Measurements from ENCODE around the gene LHX3. TPM values are rescaled to one million over a fixed set of nuclear protein-coding genes. Genes with fewer than 3 reads are reported as not detected.

Gene LHX3
- total RNA-seq, 6 experiments from 2014 or later, result not detected

- Mint-ChIP-seq H3K36me3 (ENCODE audit: low read depth) (no peaks in the 10 kb centered on the region), H3K4me1 (ENCODE audit: low read depth) (no peaks in the 10 kb centered on the region), H3K27me3 (ENCODE audit: insufficient read depth) (peaks cover 47% of the 10 kb centered on the region), H3K27ac (no peak overlapping the region), H3K4me3 (no peak overlapping the region), H3K9me3 (no peaks in the 10 kb centered on the region)
- no peak for DNase-seq
- TF ChIP-seq CTCF (IDR thresholded peaks at IDR 0.05), result no peak
Observed at GRCh38 chr9:136171801-136172411, 33.0 kb downstream of the LHX3 start.

- TF ChIP-seq CTCF (IDR thresholded peaks at IDR 0.05), result no peak
- no peaks in the 10 kb centered on the region for H3K36me3 Mint-ChIP-seq (ENCODE audit: low read depth)
- H3K9me3 Mint-ChIP-seq, result no peaks in the 10 kb centered on the region
- DNase-seq, result no peak
- no peak overlapping the region for H3K4me3 Mint-ChIP-seq
- no peak overlapping the region for H3K27ac Mint-ChIP-seq
- H3K27me3 Mint-ChIP-seq (ENCODE audit: insufficient read depth), result peaks cover 50% of the 10 kb centered on the region
- H3K4me1 Mint-ChIP-seq (ENCODE audit: low read depth), result no peaks in the 10 kb centered on the region
Observed at GRCh38 chr9:136171009-136171800, 33.7 kb downstream of the LHX3 start.

DNA sequence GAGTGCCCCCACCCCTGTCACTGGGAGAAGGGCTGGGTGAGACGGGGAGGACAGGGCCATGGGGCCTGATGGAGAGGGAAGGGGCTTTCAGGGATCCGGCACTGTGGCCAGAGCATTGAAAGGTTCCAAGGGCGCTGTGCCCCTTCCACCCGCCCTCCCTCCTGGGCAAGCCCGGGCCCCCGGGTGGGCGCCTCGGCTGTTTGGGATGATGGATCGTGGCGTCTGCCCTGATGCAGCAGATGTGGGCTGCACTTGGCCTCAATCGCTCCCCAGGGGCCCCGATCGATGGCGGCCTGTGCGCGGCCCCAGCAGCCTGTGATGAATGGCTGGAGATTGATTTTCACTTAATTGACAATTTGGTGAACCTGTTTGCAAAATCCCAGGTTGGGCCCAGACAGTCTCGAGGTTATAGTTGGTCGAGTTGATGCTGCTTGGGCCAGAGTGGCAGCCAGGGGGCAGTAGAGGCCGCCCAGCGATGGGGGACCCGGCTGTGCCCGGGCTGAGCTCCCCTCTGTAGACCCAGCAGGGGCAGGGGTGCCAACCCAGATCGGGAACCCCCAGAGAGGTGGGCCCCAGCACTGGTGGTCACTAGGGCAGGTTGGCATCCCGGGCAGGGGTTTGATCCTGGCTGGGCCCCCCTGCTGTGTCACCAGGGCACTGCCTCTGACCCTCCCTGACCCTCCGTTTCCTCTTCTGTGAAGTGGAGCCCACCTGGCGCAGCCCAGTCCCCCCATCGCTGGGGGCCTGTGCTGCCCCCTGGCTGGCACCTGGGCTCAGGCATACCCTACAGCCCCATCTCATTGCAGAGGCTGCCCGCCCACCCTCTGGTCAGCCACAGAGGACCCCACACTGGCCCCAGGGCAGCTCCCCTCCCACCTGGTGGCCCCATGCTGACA, 34.7 kb downstream of the LHX3 start:
- peaks cover 7% of the 10 kb centered on the region; the same call in 1 of the 2 replicates for H3K9me3 Mint-ChIP-seq
- TF ChIP-seq CTCF (IDR thresholded peaks at IDR 0.05), result peak; percentile 92
- no peak for DNase-seq
- no peaks in the 10 kb centered on the region for H3K4me1 Mint-ChIP-seq (ENCODE audit: low read depth)
- H3K36me3 Mint-ChIP-seq (ENCODE audit: low read depth), result no peaks in the 10 kb centered on the region
- H3K27ac Mint-ChIP-seq, result no peak overlapping the region
- H3K27me3 Mint-ChIP-seq (ENCODE audit: insufficient read depth), result peaks cover 57% of the 10 kb centered on the region
- H3K4me3 Mint-ChIP-seq, result no peak overlapping the region

DNA sequence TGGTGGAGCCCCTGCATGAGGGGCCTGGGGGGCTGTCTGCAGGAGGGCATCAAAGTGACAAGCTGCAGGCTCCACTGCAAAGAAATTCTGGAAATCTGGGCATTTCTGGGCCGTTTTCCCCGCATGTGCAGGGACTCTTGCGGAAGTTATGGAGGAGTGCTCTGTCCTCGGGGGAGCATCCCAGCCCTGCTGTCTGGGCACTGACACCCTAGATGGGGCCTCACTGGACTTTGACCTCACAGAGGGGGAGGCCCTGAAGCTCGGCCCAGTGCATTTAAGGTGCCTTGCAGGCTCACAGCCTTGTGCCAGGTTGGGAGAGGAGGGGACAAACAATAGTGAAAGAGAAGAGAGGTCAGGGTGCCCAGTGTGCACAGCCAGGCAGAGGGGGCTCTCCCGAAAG, 35.4 kb downstream of the LHX3 start:
- H3K36me3 Mint-ChIP-seq (ENCODE audit: low read depth), result no peaks in the 10 kb centered on the region
- no peak for DNase-seq
- no peaks in the 10 kb centered on the region for H3K4me1 Mint-ChIP-seq (ENCODE audit: low read depth)
- TF ChIP-seq CTCF (IDR thresholded peaks at IDR 0.05), result no peak
- H3K27me3 Mint-ChIP-seq (ENCODE audit: insufficient read depth), result peaks cover 53% of the 10 kb centered on the region
- no peak overlapping the region for H3K27ac Mint-ChIP-seq
- H3K4me3 Mint-ChIP-seq, result no peak overlapping the region
- H3K9me3 Mint-ChIP-seq, result peaks cover 7% of the 10 kb centered on the region; the same call in 1 of the 2 replicates

DNA sequence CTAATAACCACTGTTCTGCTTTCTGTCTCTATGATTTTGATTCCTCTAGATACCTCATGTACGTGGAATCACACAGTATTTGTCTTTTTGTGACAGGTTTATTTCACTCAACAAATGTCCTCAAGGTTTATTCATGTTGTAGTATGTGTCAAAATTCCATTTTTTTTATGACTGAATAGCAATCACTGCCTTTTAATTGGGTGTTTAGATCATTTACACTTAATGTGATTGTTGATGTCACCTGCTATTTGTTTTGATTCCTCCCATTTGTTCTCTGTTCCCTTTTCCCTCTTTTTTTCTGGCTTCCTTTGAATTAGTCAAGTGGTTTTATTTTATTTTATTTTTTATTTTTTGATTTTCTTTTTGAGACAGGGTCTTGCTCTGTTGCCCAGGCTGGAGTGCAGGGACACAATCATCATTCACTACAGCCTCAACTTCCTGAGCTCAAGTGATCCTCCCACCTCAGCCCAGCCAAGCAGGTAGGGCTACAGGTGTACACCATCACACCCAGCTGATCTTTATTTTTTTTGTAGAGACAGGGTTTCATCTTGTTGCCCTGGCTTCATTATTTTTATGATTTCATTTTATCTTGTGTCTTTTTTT, 41.6 kb downstream of the LHX3 start:
- Mint-ChIP-seq H3K27ac (no peak overlapping the region), H3K36me3 (ENCODE audit: low read depth) (peaks cover 5% of the 10 kb centered on the region; the same call in 1 of the 2 replicates), H3K27me3 (ENCODE audit: insufficient read depth) (peaks cover 57% of the 10 kb centered on the region), H3K4me1 (ENCODE audit: low read depth) (no peaks in the 10 kb centered on the region), H3K4me3 (no peak overlapping the region), H3K9me3 (peaks cover 12% of the 10 kb centered on the region; the same call in 1 of the 2 replicates)
- no peak for TF ChIP-seq CTCF (IDR thresholded peaks at IDR 0.05)
- DNase-seq, result no peak

Measured in HFFc6 (cell line).